ENCODE data around the gene PAPPA.

PAPPA gene

GRCh38 chr9:116275418-116276195 lies 122.0 kb downstream of the PAPPA start:
- DNase-seq (ENCODE audit: low read depth), result no peak

GRCh38 chr9:116276196-116276493 lies 122.6 kb downstream of the PAPPA start:
- DNase-seq (ENCODE audit: low read depth), result no peak

GRCh38 chr9:116276651-116277121 lies 123.1 kb downstream of the PAPPA start:
- DNase-seq (ENCODE audit: low read depth), result no peak

GRCh38 chr9:116278326-116278725 lies 124.7 kb downstream of the PAPPA start:
- no peak for DNase-seq (ENCODE audit: low read depth)

- DNase-seq (ENCODE audit: low read depth), result no peak
Observed at GRCh38 chr9:116279230-116279629, 125.6 kb downstream of the PAPPA start.

- no peak for DNase-seq (ENCODE audit: low read depth)
Observed at GRCh38 chr9:116280529-116280928, 126.9 kb downstream of the PAPPA start.

GRCh38 chr9:116282597-116282996 lies 129.0 kb downstream of the PAPPA start:
- DNase-seq (ENCODE audit: low read depth), result no peak

GRCh38 chr9:116284518-116284917 lies 130.9 kb downstream of the PAPPA start:
- DNase-seq (ENCODE audit: low read depth), result no peak

- DNase-seq (ENCODE audit: low read depth), result no peak
Observed at GRCh38 chr9:116285320-116285719, 131.7 kb downstream of the PAPPA start.

GRCh38 chr9:116286297-116286696 lies 132.7 kb downstream of the PAPPA start:
- no peak for DNase-seq (ENCODE audit: low read depth)

- DNase-seq (ENCODE audit: low read depth), result no peak
Observed at GRCh38 chr9:116287721-116288120, 134.1 kb downstream of the PAPPA start.

GRCh38 chr9:116288658-116289057 lies 135.1 kb downstream of the PAPPA start:
- peak; percentile 92 for DNase-seq (ENCODE audit: low read depth)

GRCh38 chr9:116297346-116297745 lies 143.8 kb downstream of the PAPPA start:
- DNase-seq (ENCODE audit: low read depth), result no peak

- no peak for DNase-seq (ENCODE audit: low read depth)
Observed at GRCh38 chr9:116298249-116298648, 144.7 kb downstream of the PAPPA start.

GRCh38 chr9:116298878-116299391 lies 145.3 kb downstream of the PAPPA start:
- DNase-seq (ENCODE audit: low read depth), result no peak

- DNase-seq (ENCODE audit: low read depth), result no peak
Observed at GRCh38 chr9:116300360-116300870, 146.8 kb downstream of the PAPPA start.

GRCh38 chr9:116303270-116303669 lies 149.7 kb downstream of the PAPPA start:
- DNase-seq (ENCODE audit: low read depth), result no peak

GRCh38 chr9:116303886-116304538 lies 150.4 kb downstream of the PAPPA start:
- no peak for DNase-seq (ENCODE audit: low read depth)

- no peak for DNase-seq (ENCODE audit: low read depth)
Observed at GRCh38 chr9:116304761-116305160, 151.2 kb downstream of the PAPPA start.

- DNase-seq (ENCODE audit: low read depth), result no peak
Observed at GRCh38 chr9:116308076-116308475, 154.5 kb downstream of the PAPPA start.

- no peak for DNase-seq (ENCODE audit: low read depth)
Observed at GRCh38 chr9:116309900-116310611, 156.5 kb downstream of the PAPPA start.

GRCh38 chr9:116312221-116312620 lies 158.6 kb downstream of the PAPPA start:
- DNase-seq (ENCODE audit: low read depth), result no peak

- DNase-seq (ENCODE audit: low read depth), result no peak
Observed at GRCh38 chr9:116313638-116314037, 160.0 kb downstream of the PAPPA start.
